NCI-H1417 treated with DMSO at 0.1 percent for 48 hours (cell line): ENCODE data around the gene CP.

ENCODE experiments used
- DNase-seq: peaks from one replicate; lab custom pipeline; 2025; lab: John Stamatoyannopoulos, UW

CP gene

DNA sequence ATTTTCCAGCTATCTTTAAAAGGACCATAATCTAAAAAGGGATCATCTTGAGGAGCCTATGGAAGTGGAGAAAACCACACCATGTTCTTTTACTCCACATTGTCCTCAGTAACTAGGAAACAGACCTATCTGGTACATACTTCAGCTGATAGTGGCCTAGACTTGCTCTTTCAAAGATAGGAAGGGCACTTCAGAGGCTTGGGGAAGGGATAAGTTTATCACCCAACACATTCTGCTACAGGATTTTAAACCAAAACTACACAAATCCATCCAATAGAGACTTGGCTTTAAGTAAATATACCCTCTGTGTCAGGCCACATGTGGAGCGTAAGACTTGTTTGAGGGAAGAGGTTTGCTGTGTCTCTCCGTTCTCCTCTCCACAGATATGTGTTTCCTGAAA lies 35.4 kb downstream of the CP start:
- no peak for DNase-seq

DNA sequence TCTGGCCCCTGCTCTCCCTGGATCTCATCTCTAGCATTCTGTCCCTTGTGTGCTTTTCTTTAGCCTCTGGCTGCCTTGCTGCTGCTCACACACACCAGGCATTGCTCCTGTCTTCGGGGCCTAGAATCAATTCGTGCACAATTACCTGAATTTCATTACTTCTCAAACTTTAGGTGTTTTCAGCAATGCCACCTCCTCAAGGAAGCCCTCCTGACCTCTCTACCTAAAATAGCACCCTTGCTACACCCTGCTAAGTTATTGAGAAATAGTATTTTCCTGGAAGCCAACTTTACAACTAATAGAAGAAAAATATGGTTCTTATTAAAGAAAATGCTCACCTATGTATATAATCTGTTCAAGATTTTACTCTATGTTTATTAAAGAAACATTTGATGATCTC lies 40.4 kb downstream of the CP start:
- DNase-seq: no peak

DNA sequence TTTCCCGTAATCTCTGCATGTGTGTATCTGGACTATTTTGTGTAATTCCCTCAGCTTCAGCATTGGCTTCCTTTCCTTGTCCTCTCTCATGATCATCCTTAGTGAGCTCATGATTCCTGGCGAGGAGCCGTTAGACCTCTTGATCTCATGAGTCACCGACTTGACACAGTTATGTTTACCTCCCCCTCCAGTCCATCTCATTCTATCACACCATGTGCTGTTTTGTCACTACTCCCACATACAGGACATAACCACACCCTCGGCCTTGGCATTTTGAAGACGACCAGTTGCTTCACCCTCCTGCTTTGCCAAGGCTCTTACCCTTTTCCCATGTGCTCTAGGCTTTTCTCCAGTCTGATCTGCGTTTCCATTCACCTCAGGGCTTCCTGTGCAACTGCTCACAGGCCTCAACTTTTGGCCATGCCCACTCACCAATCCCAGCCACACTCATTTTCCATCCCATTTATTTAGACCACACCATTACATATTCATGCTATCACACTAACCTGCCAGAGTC lies 41.5 kb downstream of the CP start:
- no peak for DNase-seq

DNA sequence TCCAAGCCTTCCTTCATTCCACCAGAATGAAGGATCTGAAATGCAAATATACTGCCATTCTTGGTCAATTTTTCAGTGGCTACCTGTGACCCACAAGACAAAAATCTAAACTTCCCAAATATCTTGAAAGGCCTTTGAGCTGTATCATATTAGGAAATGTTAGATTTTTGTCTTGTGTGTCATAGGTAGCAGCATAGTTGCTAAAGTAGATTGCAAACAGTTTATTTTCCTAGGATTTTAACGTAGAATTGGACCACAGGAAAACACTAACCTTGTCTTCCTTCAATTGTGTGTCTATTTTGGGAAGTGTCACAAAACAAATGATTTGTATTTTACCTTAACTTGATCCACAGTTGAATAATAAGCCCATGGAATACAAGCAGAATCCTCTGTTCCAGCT lies 42.4 kb downstream of the CP start:
- DNase-seq: no peak

DNA sequence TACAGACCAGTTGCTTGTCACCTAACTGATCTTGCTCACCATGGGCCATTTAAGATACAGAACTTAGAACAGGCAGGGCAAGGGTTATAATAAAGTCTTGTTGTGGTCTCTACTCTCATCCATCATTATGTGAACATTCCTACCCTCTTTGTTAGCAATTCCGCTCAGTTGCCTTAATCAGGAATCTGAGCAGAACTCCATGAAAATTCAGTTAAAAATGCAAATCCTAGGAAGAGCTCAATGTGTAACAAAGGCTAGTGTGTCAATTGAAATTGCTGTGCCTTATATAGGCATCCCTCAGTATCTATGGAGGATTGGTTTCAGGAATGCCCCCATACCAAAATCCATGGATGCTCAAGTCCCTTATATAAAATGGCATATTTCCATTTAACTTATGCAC lies 44.5 kb downstream of the CP start:
- no peak for DNase-seq

DNA sequence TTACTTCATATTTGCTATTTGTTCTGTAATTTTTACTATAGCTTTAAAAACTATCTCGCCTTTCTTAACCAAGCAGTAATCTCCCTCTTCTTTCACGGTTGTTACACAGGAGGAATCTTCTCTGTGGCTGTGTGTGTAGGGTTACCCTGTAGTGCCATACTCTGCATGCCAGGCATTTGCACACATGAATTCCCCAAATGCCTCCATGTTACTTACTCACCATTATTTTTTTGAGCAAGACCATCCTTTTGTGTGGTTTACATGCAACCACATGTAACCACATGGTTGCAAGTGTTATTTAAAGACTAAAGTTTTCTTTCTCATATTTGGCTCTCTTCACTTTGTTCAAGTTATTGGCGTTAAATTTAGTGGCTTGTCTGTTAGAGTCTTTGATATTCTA lies 46.7 kb downstream of the CP start:
- DNase-seq: no peak

DNA sequence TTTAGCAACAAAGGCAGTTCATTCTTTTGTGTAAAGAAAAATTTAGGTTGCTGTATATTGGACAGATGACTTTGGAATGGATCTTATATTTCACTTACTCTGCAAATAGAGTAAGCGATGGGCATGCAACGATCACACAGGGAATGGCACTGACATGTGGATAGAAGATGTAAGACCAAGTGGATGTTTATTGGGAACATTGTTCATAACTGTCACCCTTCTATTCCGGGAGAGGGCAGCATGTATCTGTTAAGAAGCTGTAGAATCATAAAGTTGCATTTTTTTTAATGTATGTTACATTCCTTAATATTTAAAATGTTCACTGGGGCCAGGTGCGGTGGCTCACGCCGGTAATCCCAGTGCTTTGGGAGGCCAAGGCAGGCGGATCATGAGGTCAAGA lies 51.0 kb downstream of the CP start:
- DNase-seq: no peak

DNA sequence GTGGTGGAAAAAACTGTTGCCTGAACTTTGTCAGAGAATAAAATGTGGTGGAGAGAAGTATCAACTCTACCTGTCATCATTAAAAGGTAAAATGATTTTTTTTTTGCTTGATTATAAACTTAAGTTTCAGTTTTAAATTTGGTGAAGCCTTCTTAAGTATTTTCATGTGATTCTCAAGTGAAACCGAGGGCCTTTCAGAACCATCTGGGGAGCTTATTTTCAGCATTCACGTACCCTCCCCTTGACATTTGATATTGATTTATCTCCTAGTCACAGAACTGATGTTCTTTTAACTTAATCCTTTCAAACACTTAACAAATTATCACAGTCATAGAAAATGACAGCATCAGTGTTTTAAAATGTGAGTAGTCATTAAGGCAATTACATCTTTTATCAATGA lies 53.7 kb downstream of the CP start:
- no peak for DNase-seq

DNA sequence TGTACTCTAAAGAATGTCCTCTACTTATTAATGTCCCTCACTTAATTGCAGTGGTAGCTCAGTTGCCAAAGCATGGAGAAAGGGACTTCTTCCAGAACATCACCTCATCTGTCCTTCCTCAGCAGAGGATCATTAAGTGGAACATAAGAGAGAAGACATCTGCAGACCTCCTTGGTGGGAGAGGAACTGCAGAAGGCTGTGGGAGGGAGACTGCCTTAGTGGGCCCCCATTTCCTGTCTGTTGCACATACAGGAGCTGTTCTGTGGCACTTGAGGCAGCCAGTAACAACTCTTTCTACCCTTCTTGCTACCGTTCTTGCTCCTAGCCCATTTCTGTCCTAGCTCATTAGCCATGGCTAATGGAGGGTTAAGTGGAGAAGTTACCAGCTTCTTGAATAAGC lies 58.6 kb downstream of the CP start:
- no peak for DNase-seq

DNA sequence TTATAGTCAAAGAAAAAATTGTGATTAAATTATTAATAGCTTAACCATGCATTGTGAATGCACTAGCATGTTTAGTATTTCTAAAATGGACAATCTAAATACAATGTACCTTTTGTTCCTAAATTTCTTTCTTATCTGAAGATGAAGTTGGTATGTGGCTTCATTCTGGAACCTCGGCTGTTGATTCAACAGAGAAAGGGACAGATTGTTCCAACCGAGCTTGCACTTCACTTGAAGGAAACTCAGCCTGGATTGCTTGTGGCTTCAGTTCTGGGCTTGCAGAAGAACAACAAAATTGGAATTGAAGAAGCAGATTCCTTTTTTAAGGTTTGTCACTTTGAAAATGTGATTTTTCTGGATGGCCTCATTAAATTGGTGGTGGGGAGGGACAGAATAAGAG lies 59.6 kb downstream of the CP start:
- no peak for DNase-seq

DNA sequence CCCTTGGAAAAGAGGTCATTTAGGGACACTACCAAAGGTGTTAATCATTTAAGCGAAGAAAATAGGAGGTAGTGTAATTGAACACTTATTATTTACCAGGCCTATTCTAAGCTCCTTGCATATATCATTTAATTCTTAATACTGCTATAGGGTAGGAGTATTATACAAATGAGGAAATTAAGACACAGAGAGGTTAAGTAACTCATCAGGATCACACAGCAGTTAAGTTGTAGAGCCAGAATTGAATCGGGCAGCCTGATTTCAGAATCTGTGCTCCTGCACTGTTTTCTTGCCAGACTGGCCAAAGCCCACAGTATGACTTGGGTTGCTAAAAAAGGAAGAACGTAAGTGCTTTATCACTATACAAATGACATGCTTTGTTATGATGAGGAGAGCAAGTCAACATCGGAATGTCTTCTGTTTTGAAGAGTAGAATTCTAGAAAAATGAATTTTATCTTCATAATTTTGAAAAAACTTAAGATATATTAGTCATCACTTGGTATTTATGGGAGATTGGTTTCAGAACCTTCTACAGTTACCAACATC lies 60.8 kb downstream of the CP start:
- no peak for DNase-seq

DNA sequence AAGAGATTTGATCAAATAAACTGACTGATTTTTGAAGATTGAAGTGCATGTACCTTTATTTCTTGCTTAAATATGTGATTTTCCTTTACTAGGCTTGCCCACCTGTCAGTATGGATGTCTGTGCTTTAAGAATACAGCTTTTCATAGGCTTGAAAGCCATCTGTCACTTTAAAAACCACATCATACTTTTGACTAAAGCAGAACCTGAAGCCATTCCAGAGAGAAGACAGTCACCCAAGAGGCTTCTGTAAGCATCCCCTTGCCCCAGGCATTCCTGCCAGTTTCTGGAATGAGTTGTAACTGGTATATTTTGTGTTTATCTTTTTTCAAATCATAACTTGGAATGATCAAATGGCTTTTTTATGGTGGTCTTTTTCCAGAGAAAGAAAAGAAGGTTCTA lies 68.2 kb downstream of the CP start:
- DNase-seq: no peak

DNA sequence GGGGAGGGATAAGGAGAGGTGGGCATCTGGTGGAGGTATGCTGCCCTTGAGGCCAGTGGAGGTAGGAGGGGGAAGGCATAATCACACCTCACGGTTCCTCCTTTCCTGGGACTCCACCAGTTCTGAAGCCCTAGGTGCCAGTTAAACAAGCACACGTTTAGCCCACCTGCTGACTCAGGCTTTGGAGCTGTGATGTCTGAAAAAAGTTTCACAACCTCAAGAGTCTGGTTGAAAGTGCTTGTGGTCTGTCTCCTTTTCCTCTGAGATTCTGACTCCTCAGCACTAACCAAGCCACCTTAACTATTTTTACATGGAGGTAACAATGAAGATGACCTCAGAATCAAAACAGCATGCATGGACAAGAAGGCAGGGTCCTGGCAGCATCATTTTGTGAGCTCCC lies 69.2 kb downstream of the CP start:
- no peak for DNase-seq

DNA sequence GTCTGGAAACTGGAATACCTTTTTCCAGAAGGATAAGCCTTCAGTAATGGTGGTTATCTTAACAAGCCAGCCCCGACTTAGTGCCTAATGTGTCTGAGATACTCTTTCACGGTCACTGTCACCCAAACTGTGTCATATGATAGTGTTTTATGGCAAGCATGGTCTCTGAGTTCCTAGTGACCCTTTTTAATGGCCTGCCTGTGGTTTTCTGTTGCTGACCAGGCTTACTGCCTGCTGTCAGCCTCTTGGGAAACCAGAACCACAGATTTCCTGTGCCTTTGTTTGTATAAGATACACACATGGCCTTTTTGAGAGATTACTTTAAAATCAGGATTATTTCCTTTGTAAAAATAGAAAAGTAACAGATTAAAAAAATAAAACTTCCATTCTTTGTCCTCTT lies 69.8 kb downstream of the CP start:
- DNase-seq: no peak

DNA sequence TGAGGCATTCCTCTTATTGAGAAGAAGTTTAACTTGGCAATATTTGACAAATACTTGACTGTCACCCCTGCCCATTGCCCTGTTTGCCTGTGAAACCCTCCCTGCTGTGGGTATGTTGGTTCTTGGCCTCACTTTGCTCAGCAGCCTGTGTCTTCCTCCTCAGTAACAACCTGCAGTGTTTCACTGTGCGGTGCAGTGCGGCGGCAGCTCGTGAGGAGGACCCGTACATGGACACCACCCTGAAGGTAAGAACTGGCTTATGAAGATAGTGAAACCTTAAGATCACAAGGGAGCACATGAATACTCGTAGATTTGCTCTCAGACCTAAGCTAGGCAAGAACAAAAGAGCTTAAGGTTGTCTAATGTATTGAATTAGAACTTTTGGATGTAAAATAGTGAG lies 71.2 kb downstream of the CP start:
- no peak for DNase-seq

DNA sequence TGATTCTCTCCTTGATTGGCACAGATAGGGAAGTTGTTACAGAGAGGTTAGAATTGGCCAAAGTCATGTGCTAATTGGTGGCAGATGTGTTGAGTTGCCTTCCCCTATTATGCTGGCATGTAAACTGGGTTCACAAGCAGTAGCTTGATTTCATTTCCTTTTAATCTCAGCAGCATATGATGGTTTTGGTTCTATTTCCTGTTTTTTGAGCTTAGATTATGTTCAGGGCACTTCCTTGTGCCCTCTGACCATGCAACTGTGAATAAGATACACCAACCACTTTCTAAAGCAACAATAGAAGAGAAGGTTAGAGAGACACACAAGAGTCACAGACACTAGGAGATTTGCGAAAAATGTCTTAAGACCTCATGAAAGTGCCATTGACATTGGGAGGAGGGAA lies 75.7 kb downstream of the CP start:
- DNase-seq: no peak

DNA sequence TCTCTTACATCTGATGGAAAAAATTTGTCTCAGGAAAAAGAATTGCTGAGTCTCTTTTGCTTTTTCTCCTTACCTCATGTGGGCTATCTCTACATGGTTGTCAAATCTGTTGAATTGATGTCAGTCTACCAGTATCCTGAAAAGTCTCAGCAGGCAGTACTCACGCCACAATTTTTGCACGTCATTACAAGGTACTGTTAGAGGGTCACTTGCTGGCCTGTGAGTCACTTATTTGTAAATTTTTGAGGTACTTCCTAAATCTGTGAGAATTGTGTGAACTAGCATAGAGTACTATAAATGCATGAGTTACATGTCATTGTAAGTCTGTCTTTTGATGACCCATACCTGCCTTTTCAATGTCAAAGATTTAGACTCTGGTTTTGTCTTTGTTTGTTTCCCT lies 76.3 kb downstream of the CP start:
- no peak for DNase-seq

DNA sequence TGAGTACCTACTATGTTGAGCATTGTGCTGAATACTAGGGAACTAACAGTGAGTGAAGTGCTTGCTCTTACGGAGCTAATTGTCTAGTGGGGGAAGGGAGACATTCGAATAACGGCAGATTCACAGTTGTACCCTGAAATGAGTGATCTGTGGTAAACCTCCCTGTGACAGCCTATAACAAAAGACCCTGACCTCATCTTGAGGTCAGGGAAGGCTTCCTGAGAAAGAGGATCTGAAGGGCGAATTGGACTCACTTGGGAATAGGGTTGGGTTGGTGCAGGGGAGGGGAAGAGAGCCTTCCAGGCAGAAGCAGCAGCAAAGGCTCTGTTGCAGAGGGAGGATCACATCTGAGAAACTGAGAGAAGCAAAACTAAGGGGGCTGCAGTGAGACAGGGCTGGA lies 78.9 kb downstream of the CP start:
- no peak for DNase-seq

DNA sequence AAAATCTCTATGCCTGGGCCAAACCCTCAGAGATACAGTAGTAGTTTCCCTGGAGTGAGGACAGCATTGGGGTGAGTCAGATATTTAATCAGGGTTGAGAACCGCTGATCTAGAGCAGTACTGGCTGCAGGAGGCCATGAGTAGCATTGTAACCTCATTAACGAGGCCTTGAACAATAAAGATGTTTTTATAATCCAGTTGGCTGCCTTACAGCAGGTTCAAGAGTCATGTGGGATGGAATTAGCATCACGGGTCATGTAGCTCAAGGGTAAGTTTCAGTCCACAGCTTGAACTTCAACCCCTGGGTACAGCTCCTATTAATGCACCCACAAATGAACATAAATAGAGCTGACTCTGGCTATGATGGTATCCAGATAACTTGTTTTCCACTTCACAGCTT lies 87.1 kb downstream of the CP start:
- DNase-seq: no peak

DNA sequence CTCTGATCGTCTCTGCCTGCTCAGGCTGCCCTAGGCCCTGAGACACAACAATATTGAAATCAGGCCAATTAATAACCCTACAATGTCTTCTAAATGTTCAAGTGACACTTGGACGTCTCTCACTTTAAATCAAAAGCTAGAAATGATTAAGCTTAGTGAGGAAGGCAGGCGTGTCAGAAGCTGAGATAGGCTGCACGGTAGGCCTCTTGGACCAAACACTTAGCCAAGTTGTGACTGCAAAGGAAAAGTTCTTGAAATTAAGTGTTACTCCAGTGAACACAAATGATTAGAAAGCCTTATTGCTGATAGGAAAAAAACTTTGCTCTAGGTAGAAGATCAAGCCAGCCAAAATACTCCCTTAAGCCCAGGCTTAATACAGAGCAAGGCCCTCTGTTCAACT lies 90.0 kb downstream of the CP start:
- DNase-seq: no peak

DNA sequence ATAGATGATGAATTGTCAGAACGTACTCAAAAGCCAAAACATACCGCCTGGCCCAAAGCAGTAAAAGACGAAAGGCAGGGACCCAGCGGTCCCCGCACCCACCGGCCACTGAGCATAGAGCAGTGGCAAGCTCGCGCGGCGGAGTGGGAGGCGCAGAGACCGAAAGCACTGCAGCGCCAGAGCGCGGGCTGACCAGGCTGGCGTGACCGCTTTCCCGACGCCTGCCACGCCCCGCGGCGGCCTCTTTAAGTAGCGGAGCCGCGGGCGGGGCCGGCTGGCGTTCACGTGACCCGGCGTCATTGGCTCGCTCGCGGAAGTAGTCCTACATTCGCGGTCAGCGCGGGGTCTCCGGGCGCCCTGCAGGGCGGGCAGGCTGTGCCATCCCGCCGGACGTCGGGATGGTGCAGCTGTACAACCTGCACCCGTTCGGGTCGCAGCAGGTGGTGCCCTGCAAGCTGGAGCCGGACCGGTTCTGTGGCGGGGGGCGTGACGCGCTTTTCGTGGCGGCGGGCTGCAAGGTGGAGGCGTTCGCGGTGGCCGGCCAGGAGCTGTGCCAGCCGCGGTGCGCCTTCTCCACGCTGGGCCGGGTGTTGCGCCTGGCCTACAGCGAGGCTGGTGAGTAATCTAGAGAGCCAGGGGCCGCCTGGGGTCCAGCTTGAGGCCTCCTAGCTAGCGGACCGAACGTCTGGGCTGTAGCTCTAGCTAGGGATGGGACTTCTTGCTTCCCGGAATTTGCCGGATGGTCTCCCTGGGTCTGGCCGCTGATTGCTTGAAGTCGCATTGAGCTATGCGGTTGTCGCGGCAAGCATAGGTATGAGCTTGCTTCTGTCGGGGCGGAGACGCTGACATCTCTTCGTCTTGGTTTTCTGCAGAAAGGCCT lies 92.1 kb downstream of the CP start, which contains the start of gene HPS3:
Gene HPS3 (plus strand): TSS at position 313 of the 880 bp plus-strand sequence. CDS start 86 bp downstream, at position 399.
- DNase-seq: peak; percentile 86

DNA sequence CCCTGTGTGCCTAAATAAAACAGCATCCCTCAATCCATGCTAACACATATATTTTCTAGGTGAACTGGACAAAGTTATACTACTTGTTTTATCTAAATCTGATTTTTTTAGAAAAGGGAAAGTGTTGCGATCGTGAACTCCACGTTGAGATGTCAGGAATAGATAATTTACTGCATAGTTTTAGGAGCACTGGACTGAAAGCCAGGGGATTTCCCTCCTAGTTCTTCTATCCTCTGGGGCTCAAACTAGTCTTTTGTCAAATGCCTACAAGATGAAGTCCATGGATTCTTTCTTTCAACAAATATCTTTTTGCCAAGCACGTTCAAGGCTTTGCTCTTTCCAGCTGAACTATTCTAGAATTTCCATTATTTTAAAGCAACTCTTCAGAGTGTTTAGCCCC lies 92.8 kb downstream of the CP start:
- DNase-seq: no peak

DNA sequence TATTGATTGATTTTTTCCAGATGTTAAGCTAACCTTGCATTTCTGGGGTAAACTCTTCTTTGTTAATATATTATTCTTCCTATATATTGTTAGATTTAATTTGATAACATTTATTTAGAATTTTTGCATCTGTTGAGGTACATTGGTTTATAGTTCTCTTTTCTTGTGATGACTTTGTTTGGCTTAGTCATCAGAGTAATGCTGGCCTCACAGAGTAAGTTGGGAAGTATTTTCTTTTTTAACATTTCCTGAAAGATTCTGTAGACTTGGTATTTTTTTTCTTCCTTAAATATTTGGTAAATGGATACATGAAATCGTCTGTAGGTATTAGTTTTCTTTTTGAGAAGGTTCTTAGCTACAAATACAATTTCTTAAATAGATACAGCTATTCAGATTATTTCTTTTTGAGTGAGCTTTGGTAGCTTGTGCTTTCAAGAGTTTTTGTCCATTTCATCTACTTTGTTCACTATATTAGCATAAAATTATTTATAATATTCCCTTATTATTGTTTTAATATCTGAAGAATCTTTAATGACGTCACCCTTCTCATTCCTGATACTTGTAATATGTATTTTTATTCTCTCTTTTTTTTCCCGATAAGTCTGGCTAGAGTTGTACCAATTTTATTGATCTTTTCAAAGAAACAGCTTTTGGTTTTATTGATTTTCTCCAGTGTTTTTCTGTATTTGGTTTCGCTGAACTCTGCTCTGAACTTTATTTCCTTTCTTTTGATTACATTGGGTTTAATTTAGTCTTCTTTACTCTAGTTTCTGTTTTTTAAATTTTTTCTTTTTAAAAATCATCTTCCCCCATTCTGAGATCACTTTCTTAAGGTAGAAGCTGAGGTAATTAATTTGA lies 98.7 kb downstream of the CP start:
- no peak for DNase-seq
